ENCODE measurements around the gene TMEM45A. TPM values are rescaled to one million over a fixed set of nuclear protein-coding genes. Genes with fewer than 3 reads are reported as not detected.

The TMEM45A gene
- total RNA-seq, 1 experiment from 2014 or later, result 6.6 TPM

GRCh38 chr3:100562224-100562857 is 69.9 kb downstream of the TMEM45A start:
- H3K27me3 Mint-ChIP-seq (ENCODE audit: low read depth), result no peaks in the 10 kb centered on the region
- no peaks in the 10 kb centered on the region for H3K36me3 Mint-ChIP-seq
- peaks cover 23% of the 10 kb centered on the region for H3K4me1 Mint-ChIP-seq
- ChIA-PET CTCF (interaction anchor here (0.5 to 2.7 kb wide), 3 partner anchors 28 to 156 kb away, joined by 3 to 19 read pairs (median 3); no protein-coding TSS in a partner anchor), POLR2A (interaction anchor here (0.9 kb wide), 1 partner anchor 228 kb away, joined by 3 read pairs; the partner anchor contains the start of gene NIT2)
- H3K27ac Mint-ChIP-seq, result no peak overlapping the region
- H3K9me3 Mint-ChIP-seq, result no peaks in the 10 kb centered on the region
- no peak for DNase-seq (ENCODE audit: low spot score)
- TF ChIP-seq RORB (CRISPR knock-in tag; IDR thresholded peaks at IDR 0.05) (no peak), GTF2I (CRISPR knock-in tag; conservative IDR thresholded peaks at IDR 0.05) (no peak), IRF1 (CRISPR knock-in tag; IDR thresholded peaks at IDR 0.05) (no peak), ZNF671 (CRISPR knock-in tag; IDR thresholded peaks at IDR 0.05) (no peak), FOXP1 (CRISPR knock-in tag; IDR thresholded peaks at IDR 0.05; ENCODE audit: borderline replicate concordance) (no peak), ZNF232 (CRISPR knock-in tag; IDR thresholded peaks at IDR 0.05) (no peak), ATF1 (CRISPR knock-in tag; IDR thresholded peaks at IDR 0.05) (no peak), ZNF121 (CRISPR knock-in tag; IDR thresholded peaks at IDR 0.05) (no peak), TP53 (CRISPR knock-in tag; IDR thresholded peaks at IDR 0.05) (no peak)
- TF ChIP-seq, protein P1, sequence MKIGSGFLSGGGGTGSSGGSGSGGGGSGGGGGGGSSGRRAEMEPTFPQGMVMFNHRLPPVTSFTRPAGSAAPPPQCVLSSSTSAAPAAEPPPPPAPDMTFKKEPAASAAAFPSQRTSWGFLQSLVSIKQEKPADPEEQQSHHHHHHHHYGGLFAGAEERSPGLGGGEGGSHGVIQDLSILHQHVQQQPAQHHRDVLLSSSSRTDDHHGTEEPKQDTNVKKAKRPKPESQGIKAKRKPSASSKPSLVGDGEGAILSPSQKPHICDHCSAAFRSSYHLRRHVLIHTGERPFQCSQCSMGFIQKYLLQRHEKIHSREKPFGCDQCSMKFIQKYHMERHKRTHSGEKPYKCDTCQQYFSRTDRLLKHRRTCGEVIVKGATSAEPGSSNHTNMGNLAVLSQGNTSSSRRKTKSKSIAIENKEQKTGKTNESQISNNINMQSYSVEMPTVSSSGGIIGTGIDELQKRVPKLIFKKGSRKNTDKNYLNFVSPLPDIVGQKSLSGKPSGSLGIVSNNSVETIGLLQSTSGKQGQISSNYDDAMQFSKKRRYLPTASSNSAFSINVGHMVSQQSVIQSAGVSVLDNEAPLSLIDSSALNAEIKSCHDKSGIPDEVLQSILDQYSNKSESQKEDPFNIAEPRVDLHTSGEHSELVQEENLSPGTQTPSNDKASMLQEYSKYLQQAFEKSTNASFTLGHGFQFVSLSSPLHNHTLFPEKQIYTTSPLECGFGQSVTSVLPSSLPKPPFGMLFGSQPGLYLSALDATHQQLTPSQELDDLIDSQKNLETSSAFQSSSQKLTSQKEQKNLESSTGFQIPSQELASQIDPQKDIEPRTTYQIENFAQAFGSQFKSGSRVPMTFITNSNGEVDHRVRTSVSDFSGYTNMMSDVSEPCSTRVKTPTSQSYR (CRISPR knock-in tag; IDR thresholded peaks at IDR 0.05), result no peak
- TF ChIP-seq, protein P2, sequence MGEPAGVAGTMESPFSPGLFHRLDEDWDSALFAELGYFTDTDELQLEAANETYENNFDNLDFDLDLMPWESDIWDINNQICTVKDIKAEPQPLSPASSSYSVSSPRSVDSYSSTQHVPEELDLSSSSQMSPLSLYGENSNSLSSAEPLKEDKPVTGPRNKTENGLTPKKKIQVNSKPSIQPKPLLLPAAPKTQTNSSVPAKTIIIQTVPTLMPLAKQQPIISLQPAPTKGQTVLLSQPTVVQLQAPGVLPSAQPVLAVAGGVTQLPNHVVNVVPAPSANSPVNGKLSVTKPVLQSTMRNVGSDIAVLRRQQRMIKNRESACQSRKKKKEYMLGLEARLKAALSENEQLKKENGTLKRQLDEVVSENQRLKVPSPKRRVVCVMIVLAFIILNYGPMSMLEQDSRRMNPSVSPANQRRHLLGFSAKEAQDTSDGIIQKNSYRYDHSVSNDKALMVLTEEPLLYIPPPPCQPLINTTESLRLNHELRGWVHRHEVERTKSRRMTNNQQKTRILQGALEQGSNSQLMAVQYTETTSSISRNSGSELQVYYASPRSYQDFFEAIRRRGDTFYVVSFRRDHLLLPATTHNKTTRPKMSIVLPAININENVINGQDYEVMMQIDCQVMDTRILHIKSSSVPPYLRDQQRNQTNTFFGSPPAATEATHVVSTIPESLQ (CRISPR knock-in tag; IDR thresholded peaks at IDR 0.05), result no peak
- TF ChIP-seq, protein P3, sequence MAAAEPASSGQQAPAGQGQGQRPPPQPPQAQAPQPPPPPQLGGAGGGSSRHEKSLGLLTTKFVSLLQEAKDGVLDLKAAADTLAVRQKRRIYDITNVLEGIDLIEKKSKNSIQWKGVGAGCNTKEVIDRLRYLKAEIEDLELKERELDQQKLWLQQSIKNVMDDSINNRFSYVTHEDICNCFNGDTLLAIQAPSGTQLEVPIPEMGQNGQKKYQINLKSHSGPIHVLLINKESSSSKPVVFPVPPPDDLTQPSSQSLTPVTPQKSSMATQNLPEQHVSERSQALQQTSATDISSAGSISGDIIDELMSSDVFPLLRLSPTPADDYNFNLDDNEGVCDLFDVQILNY (CRISPR knock-in tag; IDR thresholded peaks at IDR 0.05), result no peak
- TF ChIP-seq, protein P4, sequence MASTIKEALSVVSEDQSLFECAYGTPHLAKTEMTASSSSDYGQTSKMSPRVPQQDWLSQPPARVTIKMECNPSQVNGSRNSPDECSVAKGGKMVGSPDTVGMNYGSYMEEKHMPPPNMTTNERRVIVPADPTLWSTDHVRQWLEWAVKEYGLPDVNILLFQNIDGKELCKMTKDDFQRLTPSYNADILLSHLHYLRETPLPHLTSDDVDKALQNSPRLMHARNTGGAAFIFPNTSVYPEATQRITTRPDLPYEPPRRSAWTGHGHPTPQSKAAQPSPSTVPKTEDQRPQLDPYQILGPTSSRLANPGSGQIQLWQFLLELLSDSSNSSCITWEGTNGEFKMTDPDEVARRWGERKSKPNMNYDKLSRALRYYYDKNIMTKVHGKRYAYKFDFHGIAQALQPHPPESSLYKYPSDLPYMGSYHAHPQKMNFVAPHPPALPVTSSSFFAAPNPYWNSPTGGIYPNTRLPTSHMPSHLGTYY (CRISPR knock-in tag; IDR thresholded peaks at IDR 0.05), result no peak
- ATAC-seq, result peak; percentile 50
- no peak overlapping the region for H3K4me3 Mint-ChIP-seq

- ChIA-PET POLR2A (no interaction called here), CTCF (interaction anchor here (2.7 kb wide), 1 partner anchor 100 kb away, joined by 19 read pairs; no protein-coding TSS in a partner anchor)
- no peak for ATAC-seq
- no peak for TF ChIP-seq CREM (CRISPR knock-in tag; IDR thresholded peaks at IDR 0.05)
- TF ChIP-seq, protein P3 (CRISPR knock-in tag; IDR thresholded peaks at IDR 0.05), result no peak
- no peak for TF ChIP-seq RELA (CRISPR knock-in tag; IDR thresholded peaks at IDR 0.05; ENCODE audit: borderline replicate concordance)
- TF ChIP-seq GABPB1 (CRISPR knock-in tag; IDR thresholded peaks at IDR 0.05), result no peak
- no peak for TF ChIP-seq ZNF138 (CRISPR knock-in tag; conservative IDR thresholded peaks at IDR 0.05)
- TF ChIP-seq, protein P5, sequence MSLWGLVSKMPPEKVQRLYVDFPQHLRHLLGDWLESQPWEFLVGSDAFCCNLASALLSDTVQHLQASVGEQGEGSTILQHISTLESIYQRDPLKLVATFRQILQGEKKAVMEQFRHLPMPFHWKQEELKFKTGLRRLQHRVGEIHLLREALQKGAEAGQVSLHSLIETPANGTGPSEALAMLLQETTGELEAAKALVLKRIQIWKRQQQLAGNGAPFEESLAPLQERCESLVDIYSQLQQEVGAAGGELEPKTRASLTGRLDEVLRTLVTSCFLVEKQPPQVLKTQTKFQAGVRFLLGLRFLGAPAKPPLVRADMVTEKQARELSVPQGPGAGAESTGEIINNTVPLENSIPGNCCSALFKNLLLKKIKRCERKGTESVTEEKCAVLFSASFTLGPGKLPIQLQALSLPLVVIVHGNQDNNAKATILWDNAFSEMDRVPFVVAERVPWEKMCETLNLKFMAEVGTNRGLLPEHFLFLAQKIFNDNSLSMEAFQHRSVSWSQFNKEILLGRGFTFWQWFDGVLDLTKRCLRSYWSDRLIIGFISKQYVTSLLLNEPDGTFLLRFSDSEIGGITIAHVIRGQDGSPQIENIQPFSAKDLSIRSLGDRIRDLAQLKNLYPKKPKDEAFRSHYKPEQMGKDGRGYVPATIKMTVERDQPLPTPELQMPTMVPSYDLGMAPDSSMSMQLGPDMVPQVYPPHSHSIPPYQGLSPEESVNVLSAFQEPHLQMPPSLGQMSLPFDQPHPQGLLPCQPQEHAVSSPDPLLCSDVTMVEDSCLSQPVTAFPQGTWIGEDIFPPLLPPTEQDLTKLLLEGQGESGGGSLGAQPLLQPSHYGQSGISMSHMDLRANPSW (CRISPR knock-in tag; conservative IDR thresholded peaks at IDR 0.05; ENCODE audit: low read depth), result no peak
- no peak for TF ChIP-seq TCF7 (CRISPR knock-in tag; IDR thresholded peaks at IDR 0.05; ENCODE audit: low read depth)
- TF ChIP-seq, protein P6, sequence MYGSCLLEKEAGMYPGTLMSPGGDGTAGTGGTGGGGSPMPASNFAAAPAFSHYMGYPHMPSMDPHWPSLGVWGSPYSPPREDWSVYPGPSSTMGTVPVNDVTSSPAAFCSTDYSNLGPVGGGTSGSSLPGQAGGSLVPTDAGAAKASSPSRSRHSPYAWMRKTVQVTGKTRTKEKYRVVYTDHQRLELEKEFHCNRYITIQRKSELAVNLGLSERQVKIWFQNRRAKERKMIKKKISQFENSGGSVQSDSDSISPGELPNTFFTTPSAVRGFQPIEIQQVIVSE (CRISPR knock-in tag; IDR thresholded peaks at IDR 0.05; ENCODE audit: borderline replicate concordance), result no peak
- TF ChIP-seq ZNF317 (CRISPR knock-in tag; IDR thresholded peaks at IDR 0.05; ENCODE audit: borderline replicate concordance, low read depth), result no peak
- TF ChIP-seq TEAD4 (CRISPR knock-in tag; IDR thresholded peaks at IDR 0.05), result no peak
- TF ChIP-seq ELF4 (CRISPR knock-in tag; IDR thresholded peaks at IDR 0.05; ENCODE audit: low read depth), result no peak
Measured at GRCh38 chr3:100563228-100563627, 70.8 kb downstream of the TMEM45A start.

More at GRCh38 chr3:100563228-100563627, 70.8 kb downstream of the TMEM45A start:
- Mint-ChIP-seq H3K4me1 (peaks cover 23% of the 10 kb centered on the region), H3K27me3 (ENCODE audit: low read depth) (no peaks in the 10 kb centered on the region), H3K36me3 (no peaks in the 10 kb centered on the region), H3K4me3 (no peak overlapping the region), H3K9me3 (no peaks in the 10 kb centered on the region), H3K27ac (no peak overlapping the region; the same call in 1 of the 2 replicates)
- DNase-seq (ENCODE audit: low spot score), result no peak
